SK-N-SH (cell line): ENCODE measurements around the gene SLAIN2. TPM values are rescaled to one million over a fixed set of nuclear protein-coding genes. Genes with fewer than 3 reads are reported as not detected.

Source experiments
- CTCF ChIA-PET: fragments of 300-600, 350-600 bp; formaldehyde crosslinking; extraction: SDS; loops from one replicate; lab custom pipeline; 2021; lab: Yijun Ruan, JAX
- POLR2A ChIA-PET: fragments of 350-600 bp; sonication (Branson Sonifier 250); formaldehyde crosslinking; extraction: SDS; loops from one replicate; lab custom pipeline; 2020; ENCODE audit warnings: antibody characterized with exemption, inconsistent platforms; lab: Yijun Ruan, JAX
- DNase-seq: peaks from one replicate; pipeline ENCODE4 v3.0.0; 2012
- H2AFZ ChIP-seq: fragments of 200-600 bp; sonication (generic); 2 replicates; pipeline ENCODE4 v1.8.1; 2016; ENCODE audit warnings: antibody characterized with exemption, mild to moderate bottlenecking, low read depth
- H3F3A ChIP-seq: fragments of 200-600 bp; sonication (generic); replicated peaks from 2 replicates; pipeline ENCODE3; 2016; ENCODE audit warnings: antibody characterized with exemption, mild to moderate bottlenecking; ENCODE audit not compliant: insufficient read depth
- H3K27ac ChIP-seq, 2 experiments: fragments of 200-500 bp in 1 of 2; fragments of 200-600 bp in 1 of 2; sonication (Bioruptor generic) in 1 of 2; sonication (generic), shearing (Covaris generic) in 1 of 2; 2 replicates each; pipeline versions ENCODE4 v1.5.1 to v1.6.1; 2014 to 2016; ENCODE audit warnings: low read depth in 2 of 2, inconsistent platforms in 1 of 2, low read length in 1 of 2, mild to moderate bottlenecking in 1 of 2, mixed read lengths in 1 of 2
- H3K27me3 ChIP-seq: fragments of 200-600 bp; sonication (generic), shearing (Covaris generic); 2 replicates; pipeline ENCODE4 v1.6.1; 2016; ENCODE audit warnings: mixed run types; ENCODE audit not compliant: insufficient read depth
- H3K36me3 ChIP-seq, 2 experiments: fragments of 200-500 bp in 1 of 2; fragments of 200-600 bp in 1 of 2; sonication (Bioruptor generic) in 1 of 2; sonication (generic) in 1 of 2; replicated peaks in 1 of 2; 2 replicates each; pipeline versions ENCODE3 to v1.5.1; 2014 to 2016; ENCODE audit warnings: low read length in 1 of 2, mild to moderate bottlenecking in 1 of 2; ENCODE audit not compliant: insufficient read depth in 2 of 2, control insufficient read depth in 1 of 2
- H3K4me1 ChIP-seq, 2 experiments: fragments of 200-500 bp in 1 of 2; fragments of 200-600 bp in 1 of 2; sonication (Bioruptor generic) in 1 of 2; sonication (generic), shearing (Covaris generic) in 1 of 2; 2 replicates each; pipeline versions ENCODE4 v1.5.1 to v1.6.1; 2014 to 2016; ENCODE audit warnings: low read depth in 1 of 2, low read length in 1 of 2, mixed run types in 1 of 2; ENCODE audit not compliant: insufficient read depth in 2 of 2, control insufficient read depth in 1 of 2
- H3K4me2 ChIP-seq: fragments of 200-600 bp; sonication (generic), shearing (Covaris generic); 2 replicates; pipeline ENCODE4 v1.6.1; 2017; ENCODE audit warnings: mixed run types
- H3K4me3 ChIP-seq, 2 experiments: fragments of 200-500 bp in 1 of 2; fragments of 200-600 bp in 1 of 2; sonication (Bioruptor generic) in 1 of 2; sonication (generic), shearing (Covaris generic) in 1 of 2; 2 replicates each; pipeline versions ENCODE4 v1.5.1 to v1.8.1; 2014 to 2016; ENCODE audit warnings: low read depth in 2 of 2, inconsistent platforms in 1 of 2, low read length in 1 of 2, mild to moderate bottlenecking in 1 of 2, mixed read lengths in 1 of 2, moderate library complexity in 1 of 2
- H3K79me2 ChIP-seq: fragments of 200-600 bp; sonication (generic); 2 replicates; pipeline ENCODE4 v1.8.1; 2017; ENCODE audit warnings: mild to moderate bottlenecking; ENCODE audit not compliant: insufficient read depth
- H3K9ac ChIP-seq: fragments of 200-600 bp; sonication (generic); 2 replicates; pipeline ENCODE4 v1.6.1; 2017; ENCODE audit warnings: mixed run types
- H3K9me2 ChIP-seq: fragments of 200-600 bp; sonication (generic); 2 replicates; pipeline ENCODE4 v1.6.1; 2017; ENCODE audit warnings: mixed run types
- H3K9me3 ChIP-seq: fragments of 200-600 bp; sonication (generic); 2 replicates; pipeline ENCODE4 v1.6.1; 2017; ENCODE audit warnings: mixed run types, mild to moderate bottlenecking, moderate library complexity
- H4K20me1 ChIP-seq: fragments of 200-600 bp; sonication (generic); 2 replicates; pipeline ENCODE4 v1.6.1; 2017; ENCODE audit warnings: mild to moderate bottlenecking, mixed run types; ENCODE audit not compliant: insufficient read depth
- CHD2 ChIP-seq: fragments of 150-350 bp; IDR thresholded peaks from 2 replicates; pipeline ENCODE4 v1.6.1; 2018; ENCODE audit warnings: low read length; ENCODE audit not compliant: partially characterized antibody
- CTCF ChIP-seq: fragments of 200-600 bp; sonication (generic); IDR thresholded peaks from 2 replicates; pipeline ENCODE4 v1.6.1; 2017; ENCODE audit warnings: antibody characterized with exemption, mild to moderate bottlenecking, moderate library complexity
- EZH2phosphoT487 ChIP-seq: fragments of 200-600 bp; sonication (generic); IDR thresholded peaks from 2 replicates; pipeline ENCODE4 v1.6.1; 2017; ENCODE audit warnings: low read depth, mixed run types, mild to moderate bottlenecking, antibody characterized with exemption, moderate library complexity, borderline replicate concordance
- FOSL2 ChIP-seq: IDR thresholded peaks from 2 replicates; pipeline ENCODE4 v1.4.0; 2012; ENCODE audit warnings: low read depth, mild to moderate bottlenecking, moderate library complexity, borderline replicate concordance
- GABPA ChIP-seq: IDR thresholded peaks from 2 replicates; pipeline ENCODE4 v1.4.0; 2012; ENCODE audit warnings: low read depth, mild to moderate bottlenecking
- JUND ChIP-seq: IDR thresholded peaks from 2 replicates; pipeline ENCODE4 v1.4.0; 2012
- MAX ChIP-seq: IDR thresholded peaks from 2 replicates; pipeline ENCODE4 v1.4.0; 2012; ENCODE audit warnings: low read depth
- MXI1 ChIP-seq: IDR thresholded peaks from 2 replicates; pipeline ENCODE4 v1.6.1; 2012; ENCODE audit warnings: mild to moderate bottlenecking, low read depth, low read length, improper control_type of control experiment
- NFIC ChIP-seq: IDR thresholded peaks from 2 replicates; pipeline ENCODE4 v1.4.0; 2012; ENCODE audit warnings: borderline replicate concordance
- NRF1 ChIP-seq: IDR thresholded peaks from 2 replicates; pipeline ENCODE4 v1.6.1; 2012; ENCODE audit warnings: low read depth, mild to moderate bottlenecking, low read length
- PBX3 ChIP-seq: IDR thresholded peaks from 2 replicates; pipeline ENCODE4; 2012
- POLR2AphosphoS5 ChIP-seq: IDR thresholded peaks from 2 replicates; pipeline ENCODE4 v1.6.1; 2012; ENCODE audit warnings: low read depth, low read length
- RCOR1 ChIP-seq: fragments of 150-350 bp; IDR thresholded peaks from 2 replicates; pipeline ENCODE4 v1.6.1; 2017; ENCODE audit warnings: antibody characterized with exemption, low read length
- SMC3 ChIP-seq: IDR thresholded peaks from 2 replicates; pipeline ENCODE4 v1.6.1; 2012; ENCODE audit warnings: low read depth, low read length, improper control_type of control experiment
- TCF12 ChIP-seq: IDR thresholded peaks from 2 replicates; pipeline ENCODE4 v1.4.0; 2012
- TEAD4 ChIP-seq: IDR thresholded peaks from 2 replicates; pipeline ENCODE4 v1.4.0; 2012; ENCODE audit warnings: mild to moderate bottlenecking, borderline replicate concordance; ENCODE audit not compliant: insufficient read depth
- YY1 ChIP-seq: IDR thresholded peaks from 2 replicates; pipeline ENCODE4 v1.4.0; 2012; ENCODE audit warnings: low read depth, mild to moderate bottlenecking
- WGBS: methylation state at CpG from one replicate; pipeline ENCODE4 v1.1.6; 2017; ENCODE audit warnings: low lambda C conversion rate; 5-methylcytosine and 5-hydroxymethylcytosine counted together
- polyA plus RNA-seq, 3 experiments: library from polyadenylated mRNA; depleted of rRNA; stranded (reverse); fragments of >200 nt; gene quantifications; 2 replicates each; pipeline ENCODE4 v1.2.3, GENCODE V29; 2012
- TF ChIP-seq, protein P1 (sequence below): IDR thresholded peaks from 2 replicates; pipeline ENCODE4 v1.4.0; 2012; ENCODE audit warnings: low read depth, borderline replicate concordance
- TF ChIP-seq, protein P2 (sequence below): IDR thresholded peaks from 2 replicates; pipeline ENCODE4 v1.4.0; 2012; ENCODE audit warnings: low read depth, borderline replicate concordance

The SLAIN2 gene
- polyA plus RNA-seq, 1 of the 3 experiments (the other 2 are of a cell fraction), result 17.0 TPM

DNA sequence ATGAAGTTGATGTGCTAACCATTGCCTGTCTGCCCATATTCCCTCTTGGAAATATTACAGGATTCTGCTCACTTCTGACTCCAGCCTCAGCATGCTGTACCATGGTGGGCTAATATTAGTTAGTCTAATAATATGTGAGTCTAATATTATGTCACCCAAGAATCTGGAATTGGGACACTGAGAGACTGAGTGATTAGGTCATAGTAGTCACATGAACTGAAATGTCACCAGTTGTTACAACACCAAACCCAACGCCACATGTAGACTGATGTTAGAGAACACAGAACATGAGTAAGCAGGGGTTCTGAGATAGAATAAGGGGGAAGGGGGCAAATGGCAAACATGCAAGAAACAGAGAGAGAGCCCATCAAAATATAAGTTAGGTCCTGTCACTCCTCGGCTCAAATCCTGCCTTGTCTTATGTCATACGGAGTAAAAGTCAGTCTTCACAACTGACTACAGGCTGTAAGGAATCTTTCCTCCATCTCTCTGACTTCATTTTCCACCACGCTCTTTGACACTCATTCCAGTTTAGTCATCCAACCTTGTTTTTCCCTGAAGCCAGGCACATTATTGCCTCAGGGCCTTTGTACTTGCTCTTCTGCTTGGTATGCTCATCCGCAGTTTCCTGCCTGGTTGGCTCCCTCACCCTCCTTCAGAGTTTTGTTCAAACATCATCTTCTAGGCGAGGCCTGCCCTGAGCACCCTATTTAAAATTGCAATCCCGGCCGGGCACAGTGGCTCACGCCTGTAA is 9.6 kb upstream of the SLAIN2 start:
- no peak overlapping the region for H3K27ac ChIP-seq
- no peaks in the 10 kb centered on the region for H4K20me1 ChIP-seq
- H3K4me3 ChIP-seq, result no peak overlapping the region
- CTCF ChIA-PET, result no interaction called here
- H3K79me2 ChIP-seq, result no peaks in the 10 kb centered on the region
- TF ChIP-seq CTCF (no peak), NRF1 (no peak), EZH2phosphoT487 (no peak)
- TF ChIP-seq, protein P1, sequence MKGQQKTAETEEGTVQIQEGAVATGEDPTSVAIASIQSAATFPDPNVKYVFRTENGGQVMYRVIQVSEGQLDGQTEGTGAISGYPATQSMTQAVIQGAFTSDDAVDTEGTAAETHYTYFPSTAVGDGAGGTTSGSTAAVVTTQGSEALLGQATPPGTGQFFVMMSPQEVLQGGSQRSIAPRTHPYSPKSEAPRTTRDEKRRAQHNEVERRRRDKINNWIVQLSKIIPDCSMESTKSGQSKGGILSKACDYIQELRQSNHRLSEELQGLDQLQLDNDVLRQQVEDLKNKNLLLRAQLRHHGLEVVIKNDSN, result no peak
- H3K9ac ChIP-seq, result no peak overlapping the region
- WGBS, result 87% methylated on average over 9 of the region's 9 CpGs
- no peaks in the 10 kb centered on the region for H3K27me3 ChIP-seq
- H3K36me3 ChIP-seq, result no peaks in the 10 kb centered on the region
- DNase-seq, result no peak
- H3K4me1 ChIP-seq, result peaks cover 6 to 8% of the 10 kb centered on the region in 2 experiments; a peak in 2 of 4 replicates
- H3K9me3 ChIP-seq, result no peaks in the 10 kb centered on the region
- no peak overlapping the region for H3K4me2 ChIP-seq
- POLR2A ChIA-PET, result no interaction called here
- H3K9me2 ChIP-seq, result no peaks in the 10 kb centered on the region
- H2AFZ ChIP-seq, result no peak overlapping the region
- H3F3A ChIP-seq, result peaks cover 15% of the 10 kb centered on the region

DNA sequence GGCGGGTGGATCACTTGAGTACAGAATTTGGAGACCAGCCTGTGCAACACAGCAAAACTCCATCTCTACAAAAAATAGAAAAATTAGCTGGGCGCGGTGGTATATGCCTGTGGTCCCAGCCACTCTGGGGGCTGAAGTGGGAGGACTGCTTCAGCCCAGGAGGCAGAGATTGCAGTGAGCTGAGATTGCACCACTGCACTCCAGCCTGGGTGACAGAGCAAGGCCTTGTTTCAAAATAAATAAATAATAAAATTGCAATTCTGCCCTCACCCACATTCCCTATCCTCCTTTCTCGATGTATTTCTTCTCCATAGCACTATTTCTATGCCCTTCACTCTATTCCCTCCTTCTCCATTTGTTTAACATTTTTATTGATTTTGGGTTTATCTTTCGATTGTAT is 8.7 kb upstream of the SLAIN2 start:
- H2AFZ ChIP-seq, result no peak overlapping the region
- H3K9ac ChIP-seq, result no peak overlapping the region
- no peaks in the 10 kb centered on the region for H3K9me2 ChIP-seq
- ChIA-PET CTCF (interaction anchor here (0.8 kb wide), 1 partner anchor 214 kb away, joined by 3 read pairs; no protein-coding TSS in a partner anchor), POLR2A (no interaction called here)
- DNase-seq, result no peak
- 95% methylated on average over 5 of the region's 5 CpGs for WGBS
- H3F3A ChIP-seq, result peaks cover 15% of the 10 kb centered on the region
- no peaks in the 10 kb centered on the region for H3K9me3 ChIP-seq
- H4K20me1 ChIP-seq, result no peaks in the 10 kb centered on the region
- no peak overlapping the region for H3K27ac ChIP-seq
- H3K4me2 ChIP-seq, result no peak overlapping the region
- H3K4me3 ChIP-seq, result no peak overlapping the region
- H3K36me3 ChIP-seq, result no peaks in the 10 kb centered on the region
- H3K27me3 ChIP-seq, result no peaks in the 10 kb centered on the region
- no peaks in the 10 kb centered on the region for H3K79me2 ChIP-seq
- H3K4me1 ChIP-seq, result peaks cover 6 to 10% of the 10 kb centered on the region in 2 experiments; a peak in 2 of 4 replicates
- TF ChIP-seq SMC3 (no peak), MAX (no peak), RCOR1 (no peak), FOSL2 (no peak), TCF12 (no peak), JUND (no peak), POLR2AphosphoS5 (no peak), TEAD4 (no peak), NFIC (no peak), GABPA (no peak), MXI1 (no peak), YY1 (no peak), CHD2 (no peak), PBX3 (no peak)
- TF ChIP-seq, protein P2, sequence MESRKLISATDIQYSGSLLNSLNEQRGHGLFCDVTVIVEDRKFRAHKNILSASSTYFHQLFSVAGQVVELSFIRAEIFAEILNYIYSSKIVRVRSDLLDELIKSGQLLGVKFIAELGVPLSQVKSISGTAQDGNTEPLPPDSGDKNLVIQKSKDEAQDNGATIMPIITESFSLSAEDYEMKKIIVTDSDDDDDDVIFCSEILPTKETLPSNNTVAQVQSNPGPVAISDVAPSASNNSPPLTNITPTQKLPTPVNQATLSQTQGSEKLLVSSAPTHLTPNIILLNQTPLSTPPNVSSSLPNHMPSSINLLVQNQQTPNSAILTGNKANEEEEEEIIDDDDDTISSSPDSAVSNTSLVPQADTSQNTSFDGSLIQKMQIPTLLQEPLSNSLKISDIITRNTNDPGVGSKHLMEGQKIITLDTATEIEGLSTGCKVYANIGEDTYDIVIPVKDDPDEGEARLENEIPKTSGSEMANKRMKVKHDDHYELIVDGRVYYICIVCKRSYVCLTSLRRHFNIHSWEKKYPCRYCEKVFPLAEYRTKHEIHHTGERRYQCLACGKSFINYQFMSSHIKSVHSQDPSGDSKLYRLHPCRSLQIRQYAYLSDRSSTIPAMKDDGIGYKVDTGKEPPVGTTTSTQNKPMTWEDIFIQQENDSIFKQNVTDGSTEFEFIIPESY, result no peak
